GM12878 (cell line): ENCODE data around the gene CCT4. TPM values are rescaled to one million over a fixed set of nuclear protein-coding genes. Genes with fewer than 3 reads are reported as not detected.

Experiments
- ATAC-seq: fragments of 200-7000 bp; cut with Tn5 transposase; 3 replicates; pipeline ENCODE4 v1.9.1; 2020; ENCODE audit warnings: mild to moderate bottlenecking, moderate library complexity
- BruUV-seq: library from RNA; stranded (reverse); fragments of 400-500 nt; replicated peaks from 2 replicates; lab custom pipeline; 2021; lab: Mats Ljungman, UMichigan
- CTCF ChIA-PET: fragments of 300-600 bp; sonication (Branson Sonifier 250); formaldehyde crosslinking; extraction: SDS; loops from one replicate; lab custom pipeline; 2021; ENCODE audit warnings: inconsistent platforms; lab: Yijun Ruan, JAX
- POLR2A ChIA-PET: fragments of 350-600 bp; formaldehyde crosslinking; extraction: SDS; loops from one replicate; lab custom pipeline; 2021; ENCODE audit warnings: inconsistent platforms; lab: Charles Lee
- RAD21 ChIA-PET: fragments of 300-600 bp; sonication (Branson Sonifier 250); formaldehyde crosslinking; loops from one replicate; lab custom pipeline; 2023; ENCODE audit warnings: antibody characterized with exemption; ENCODE audit not compliant: unreplicated experiment; lab: Charles Lee
- SMC1A ChIA-PET: fragments of 300-600 bp; sonication (Branson Sonifier 250); formaldehyde crosslinking; loops from one replicate; lab custom pipeline; 2023; ENCODE audit not compliant: unreplicated experiment, uncharacterized antibody; lab: Charles Lee
- DNase-seq: peaks from one replicate; pipeline ENCODE4 v3.0.0-alpha.2; 2011; ENCODE audit warnings: low read depth, low spot score
- FAIRE-seq: peaks from 3 replicates; lab custom pipeline; 2011; peaks lifted over from hg19 to GRCh38; lab: Jason Lieb, UNC
- H2AFZ ChIP-seq: 2 replicates; pipeline ENCODE4 v1.6.0; 2011; ENCODE audit warnings: low read depth, low read length, control low read depth; ENCODE audit not compliant: control insufficient read depth
- H3K27ac ChIP-seq: 2 replicates; pipeline ENCODE4 v1.5.1; 2011; ENCODE audit warnings: control low read depth; ENCODE audit not compliant: control insufficient read depth, insufficient read depth
- H3K27me3 ChIP-seq, 2 experiments: replicated peaks in 1 of 2; 2 replicates each; pipeline versions ENCODE4 v1.6.0 to v1.6.1; 2011; ENCODE audit warnings: low read length in 1 of 2; ENCODE audit not compliant: control insufficient read depth in 2 of 2, insufficient read depth in 2 of 2
- H3K36me3 ChIP-seq, 2 experiments: 2 replicates each; pipeline ENCODE4 v1.5.1; 2011; ENCODE audit warnings: low read length in 1 of 2; ENCODE audit not compliant: control insufficient read depth in 2 of 2, insufficient read depth in 2 of 2
- H3K4me1 ChIP-seq: 2 replicates; pipeline ENCODE4 v1.6.1; 2011; ENCODE audit warnings: mild to moderate bottlenecking, low read length, moderate library complexity, mixed read lengths; ENCODE audit not compliant: control insufficient read depth, insufficient read depth
- H3K4me2 ChIP-seq: 2 replicates; pipeline ENCODE4 v1.6.0; 2011; ENCODE audit warnings: control low read depth; ENCODE audit not compliant: control insufficient read depth, insufficient read depth
- H3K4me3 ChIP-seq: fragments of 200-600 bp; sonication (generic); 2 replicates; pipeline ENCODE4 v1.5.1; 2016
- H3K79me2 ChIP-seq: 2 replicates; pipeline ENCODE4 v1.6.0; 2011; ENCODE audit warnings: low read length; ENCODE audit not compliant: control insufficient read depth, insufficient read depth
- H3K9ac ChIP-seq: 2 replicates; pipeline ENCODE4 v1.8.0; 2011; ENCODE audit warnings: low read length, control low read depth, mixed read lengths; ENCODE audit not compliant: control insufficient read depth, insufficient read depth
- H3K9me3 ChIP-seq: replicated peaks from 3 replicates; pipeline ENCODE4 v1.5.1; 2011; ENCODE audit warnings: mild to moderate bottlenecking, low read length; ENCODE audit not compliant: control insufficient read depth, insufficient read depth
- H4K20me1 ChIP-seq: 2 replicates; pipeline ENCODE4 v1.6.0; 2011; ENCODE audit not compliant: control insufficient read depth, insufficient read depth
- CBFB ChIP-seq: IDR thresholded peaks from 2 replicates; pipeline ENCODE4 v1.6.1; 2016; ENCODE audit warnings: antibody characterized with exemption, low read depth
- EGR1 ChIP-seq, 2 experiments: IDR thresholded peaks; 1 replicate in 1 of 2; 2 replicates in 1 of 2; pipeline ENCODE4 v1.6.1; 2011 to 2012; ENCODE audit warnings: low read depth in 2 of 2, low read length in 2 of 2, borderline replicate concordance in 1 of 2, mild to moderate bottlenecking in 1 of 2, moderate library complexity in 1 of 2
- FOXM1 ChIP-seq: IDR thresholded peaks from 2 replicates; pipeline ENCODE4 v1.6.1; 2012; ENCODE audit warnings: low read depth, mild to moderate bottlenecking, inconsistent platforms, low read length, moderate library complexity
- MEF2B ChIP-seq: fragments of 450-650 bp; IDR thresholded peaks from 2 replicates; pipeline ENCODE4 v1.6.1; 2018; ENCODE audit warnings: mild to moderate bottlenecking, moderate library complexity; ENCODE audit not compliant: partially characterized antibody, poor library complexity, severe bottlenecking
- RELA ChIP-seq: fragments of 450-650 bp; IDR thresholded peaks from 2 replicates; pipeline ENCODE4 v1.8.0; 2014; ENCODE audit warnings: borderline replicate concordance; ENCODE audit not compliant: partially characterized antibody
- SMAD5 ChIP-seq: IDR thresholded peaks from 2 replicates; pipeline ENCODE4 v1.6.1; 2016; ENCODE audit warnings: antibody characterized with exemption, low read depth
- SRF ChIP-seq, 2 experiments: IDR thresholded peaks; 2 replicates each; pipeline ENCODE4 v1.6.1; 2011; ENCODE audit warnings: low read depth in 2 of 2, low read length in 2 of 2, mild to moderate bottlenecking in 1 of 2, moderate library complexity in 1 of 2
- STAT3 ChIP-seq: IDR thresholded peaks from 2 replicates; pipeline ENCODE4 v1.6.1; 2011; ENCODE audit warnings: low read depth, low read length, improper control_type of control experiment
- TCF7 ChIP-seq: IDR thresholded peaks from 2 replicates; pipeline ENCODE4 v1.6.1; 2014; ENCODE audit warnings: antibody characterized with exemption, borderline replicate concordance
- WRNIP1 ChIP-seq: IDR thresholded peaks from 2 replicates; pipeline ENCODE4 v1.6.1; 2011; ENCODE audit warnings: low read depth, low read length, improper control_type of control experiment, borderline replicate concordance
- ZNF207 ChIP-seq: fragments of 450-650 bp; IDR thresholded peaks from 2 replicates; pipeline ENCODE4 v1.6.1; 2014; ENCODE audit warnings: antibody characterized with exemption, mild to moderate bottlenecking, borderline replicate concordance
- ZNF24 ChIP-seq: fragments of 450-650 bp; IDR thresholded peaks from 2 replicates; pipeline ENCODE4 v1.6.1; 2017; ENCODE audit warnings: antibody characterized with exemption, mild to moderate bottlenecking
- ZNF384 ChIP-seq: IDR thresholded peaks from 2 replicates; pipeline ENCODE4 v1.6.1; 2012; ENCODE audit warnings: low read depth, mild to moderate bottlenecking, low read length, improper control_type of control experiment, borderline replicate concordance
- ZNF622 ChIP-seq: fragments of 450-650 bp; IDR thresholded peaks from 2 replicates; pipeline ENCODE4 v1.6.1; 2017; ENCODE audit warnings: mild to moderate bottlenecking, inconsistent platforms
- WGBS: methylation state at CpG from one replicate; pipeline ENCODE4 v1.1.6; 2016; ENCODE audit warnings: low lambda C conversion rate; ENCODE audit not compliant: insufficient replicate concordance, insufficient coverage; ENCODE audit errors: missing lambda C conversion rate; 5-methylcytosine and 5-hydroxymethylcytosine counted together
- in situ Hi-C: fragments of 300-500 bp; cut with MboI; formaldehyde crosslinking; loops from 9 replicates; pipeline ENCODE4 v1.14.3; 2018; ENCODE audit warnings: mixed read lengths
- intact Hi-C: fragments of 100-400 bp; cut with micrococcal nuclease; formaldehyde crosslinking; loops from one replicate; pipeline ENCODE4 v1.14.2; 2022; ENCODE audit not compliant: unreplicated experiment
- polyA plus RNA-seq, 11 experiments: library from polyadenylated mRNA; depleted of rRNA in 4 of 11; unstranded in 6 of 11; stranded (reverse) in 5 of 11; fragments of >200 nt; fragmentation: Nextera tagmentation in 4 of 11; fragmentation: Illumina TruSeq in 1 of 11; extraction: Ambion mirVana in 4 of 11; extraction: Trizol in 1 of 11; gene quantifications; 1 replicate in 1 of 11; 2 replicates in 10 of 11; pipeline versions ENCODE4 v1.2.1 to v1.2.3, GENCODE V29; 2011 to 2016; ENCODE audit warnings: inconsistent platforms in 2 of 11, missing spikeins in 2 of 11, low read depth in 1 of 11
- total RNA-seq, 4 experiments: library from RNA; depleted of rRNA in 3 of 4; stranded (reverse); fragments of >200 nt in 3 of 4; fragmentation: Illumina TruSeq in 1 of 4; extraction: Trizol in 1 of 4; gene quantifications; 2 replicates each; pipeline versions ENCODE4 v1.2.1 to v1.2.3, GENCODE V29; 2013 to 2021
- TF ChIP-seq, protein P1 (sequence below): fragments of 450-650 bp; IDR thresholded peaks from 2 replicates; pipeline ENCODE4 v1.6.1; 2017; ENCODE audit warnings: mild to moderate bottlenecking, moderate library complexity
- TF ChIP-seq, protein P2 (sequence below): IDR thresholded peaks from 2 replicates; pipeline ENCODE4 v1.6.1; 2012; ENCODE audit warnings: mild to moderate bottlenecking, low read depth, low read length

The CCT4 gene
- total and polyA plus RNA-seq, 10 of the 15 experiments (the other 5 are each of a cell fraction or from before 2014, with no cell fraction given), result 76.6 to 320 (median 211) TPM

DNA sequence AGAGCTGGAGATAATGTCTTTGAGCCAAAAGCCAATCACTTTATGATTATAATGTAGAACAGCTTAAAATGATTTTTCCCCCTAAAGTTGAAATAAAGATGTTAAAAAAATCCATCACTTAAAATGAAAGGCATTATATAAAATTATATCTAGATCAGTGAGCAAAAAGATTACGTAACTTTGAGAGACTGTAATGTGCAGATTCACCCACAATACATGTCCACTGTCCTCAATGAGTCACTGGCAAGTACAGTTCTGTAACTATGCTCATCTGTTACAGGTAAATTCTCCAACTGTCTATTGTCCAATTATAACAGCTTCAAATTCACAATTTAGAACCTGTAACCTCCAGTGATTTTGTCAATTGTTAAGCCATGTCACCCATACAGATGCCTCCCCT is 53.6 kb downstream of the CCT4 start (continued):
- TF ChIP-seq WRNIP1 (no peak), EGR1 (IDR thresholded peaks at IDR 0.05; ENCODE audit: borderline replicate concordance in 1 of 2, low read depth in 2 of 2, low read length in 2 of 2) (no peak), RELA (no peak), FOXM1 (no peak), ZNF622 (no peak), SRF (IDR thresholded peaks at IDR 0.05; ENCODE audit: low read depth in 2 of 2, low read length in 2 of 2) (no peak)

DNA sequence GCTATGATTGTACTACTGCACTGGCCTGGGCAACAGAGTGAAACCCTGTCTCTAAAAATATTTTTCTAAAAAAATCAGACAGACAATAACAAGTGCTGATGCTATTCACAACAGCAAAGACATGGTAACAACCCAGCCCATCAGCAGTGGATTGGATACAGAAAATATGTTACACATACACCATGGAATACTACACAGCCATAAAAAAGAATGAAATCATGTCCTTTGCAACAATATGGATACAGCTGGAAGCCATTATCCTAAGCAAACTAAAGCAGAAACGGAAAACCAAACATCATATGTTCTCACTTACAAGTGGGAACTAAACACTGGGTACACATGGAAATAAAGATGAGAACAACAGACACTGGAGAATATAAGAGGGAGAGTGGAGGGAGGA is 54.5 kb downstream of the CCT4 start:
- no peak for ATAC-seq
- RAD21 ChIA-PET, result no interaction called here
- FAIRE-seq, result no peak

More for the DNA sequence above, 54.5 kb downstream of the CCT4 start:
- H3K4me3 ChIP-seq, result no peak overlapping the region
- CTCF ChIA-PET, result interaction anchor here (1.7 kb wide), 1 partner anchor 19 kb away, joined by 3 read pairs; no protein-coding TSS in a partner anchor
- H4K20me1 ChIP-seq, result no peaks in the 10 kb centered on the region
- H3K27me3 ChIP-seq, result no peaks in the 10 kb centered on the region
- H2AFZ ChIP-seq, result no peak overlapping the region
- no peak overlapping the region for H3K9ac ChIP-seq
- H3K27ac ChIP-seq, result no peak overlapping the region
- no peaks in the 10 kb centered on the region for H3K9me3 ChIP-seq
- no peak overlapping the region for H3K4me2 ChIP-seq
- POLR2A ChIA-PET, result no interaction called here
- no TSS peak for BruUV-seq
- intact Hi-C loops (no loop called here), in situ Hi-C loops (no loop called here)
- no peaks in the 10 kb centered on the region for H3K79me2 ChIP-seq
- DNase-seq, result no peak
- SMC1A ChIA-PET, result interaction anchor here (0.6 to 1.0 kb wide), 2 partner anchors 295 to 519 kb away, joined by 3 to 6 read pairs; partner anchors contain the start of gene XPO1
- WGBS, result 93% methylated on average over 1 of the region's 1 CpG
- H3K4me1 ChIP-seq, result no peaks in the 10 kb centered on the region
- no peaks in the 10 kb centered on the region; a peak in 1 of 4 replicates for H3K36me3 ChIP-seq
- TF ChIP-seq CBFB, result no peak
- TF ChIP-seq, protein P1, sequence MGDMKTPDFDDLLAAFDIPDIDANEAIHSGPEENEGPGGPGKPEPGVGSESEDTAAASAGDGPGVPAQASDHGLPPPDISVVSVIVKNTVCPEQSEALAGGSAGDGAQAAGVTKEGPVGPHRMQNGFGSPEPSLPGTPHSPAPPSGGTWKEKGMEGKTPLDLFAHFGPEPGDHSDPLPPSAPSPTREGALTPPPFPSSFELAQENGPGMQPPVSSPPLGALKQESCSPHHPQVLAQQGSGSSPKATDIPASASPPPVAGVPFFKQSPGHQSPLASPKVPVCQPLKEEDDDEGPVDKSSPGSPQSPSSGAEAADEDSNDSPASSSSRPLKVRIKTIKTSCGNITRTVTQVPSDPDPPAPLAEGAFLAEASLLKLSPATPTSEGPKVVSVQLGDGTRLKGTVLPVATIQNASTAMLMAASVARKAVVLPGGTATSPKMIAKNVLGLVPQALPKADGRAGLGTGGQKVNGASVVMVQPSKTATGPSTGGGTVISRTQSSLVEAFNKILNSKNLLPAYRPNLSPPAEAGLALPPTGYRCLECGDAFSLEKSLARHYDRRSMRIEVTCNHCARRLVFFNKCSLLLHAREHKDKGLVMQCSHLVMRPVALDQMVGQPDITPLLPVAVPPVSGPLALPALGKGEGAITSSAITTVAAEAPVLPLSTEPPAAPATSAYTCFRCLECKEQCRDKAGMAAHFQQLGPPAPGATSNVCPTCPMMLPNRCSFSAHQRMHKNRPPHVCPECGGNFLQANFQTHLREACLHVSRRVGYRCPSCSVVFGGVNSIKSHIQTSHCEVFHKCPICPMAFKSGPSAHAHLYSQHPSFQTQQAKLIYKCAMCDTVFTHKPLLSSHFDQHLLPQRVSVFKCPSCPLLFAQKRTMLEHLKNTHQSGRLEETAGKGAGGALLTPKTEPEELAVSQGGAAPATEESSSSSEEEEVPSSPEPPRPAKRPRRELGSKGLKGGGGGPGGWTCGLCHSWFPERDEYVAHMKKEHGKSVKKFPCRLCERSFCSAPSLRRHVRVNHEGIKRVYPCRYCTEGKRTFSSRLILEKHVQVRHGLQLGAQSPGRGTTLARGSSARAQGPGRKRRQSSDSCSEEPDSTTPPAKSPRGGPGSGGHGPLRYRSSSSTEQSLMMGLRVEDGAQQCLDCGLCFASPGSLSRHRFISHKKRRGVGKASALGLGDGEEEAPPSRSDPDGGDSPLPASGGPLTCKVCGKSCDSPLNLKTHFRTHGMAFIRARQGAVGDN, result no peak
- no peak for TF ChIP-seq SMAD5
- no peak for TF ChIP-seq ZNF24
- no peak for TF ChIP-seq ZNF384
- no peak for TF ChIP-seq ZNF207
- TF ChIP-seq TCF7, result no peak
- TF ChIP-seq, protein P2, sequence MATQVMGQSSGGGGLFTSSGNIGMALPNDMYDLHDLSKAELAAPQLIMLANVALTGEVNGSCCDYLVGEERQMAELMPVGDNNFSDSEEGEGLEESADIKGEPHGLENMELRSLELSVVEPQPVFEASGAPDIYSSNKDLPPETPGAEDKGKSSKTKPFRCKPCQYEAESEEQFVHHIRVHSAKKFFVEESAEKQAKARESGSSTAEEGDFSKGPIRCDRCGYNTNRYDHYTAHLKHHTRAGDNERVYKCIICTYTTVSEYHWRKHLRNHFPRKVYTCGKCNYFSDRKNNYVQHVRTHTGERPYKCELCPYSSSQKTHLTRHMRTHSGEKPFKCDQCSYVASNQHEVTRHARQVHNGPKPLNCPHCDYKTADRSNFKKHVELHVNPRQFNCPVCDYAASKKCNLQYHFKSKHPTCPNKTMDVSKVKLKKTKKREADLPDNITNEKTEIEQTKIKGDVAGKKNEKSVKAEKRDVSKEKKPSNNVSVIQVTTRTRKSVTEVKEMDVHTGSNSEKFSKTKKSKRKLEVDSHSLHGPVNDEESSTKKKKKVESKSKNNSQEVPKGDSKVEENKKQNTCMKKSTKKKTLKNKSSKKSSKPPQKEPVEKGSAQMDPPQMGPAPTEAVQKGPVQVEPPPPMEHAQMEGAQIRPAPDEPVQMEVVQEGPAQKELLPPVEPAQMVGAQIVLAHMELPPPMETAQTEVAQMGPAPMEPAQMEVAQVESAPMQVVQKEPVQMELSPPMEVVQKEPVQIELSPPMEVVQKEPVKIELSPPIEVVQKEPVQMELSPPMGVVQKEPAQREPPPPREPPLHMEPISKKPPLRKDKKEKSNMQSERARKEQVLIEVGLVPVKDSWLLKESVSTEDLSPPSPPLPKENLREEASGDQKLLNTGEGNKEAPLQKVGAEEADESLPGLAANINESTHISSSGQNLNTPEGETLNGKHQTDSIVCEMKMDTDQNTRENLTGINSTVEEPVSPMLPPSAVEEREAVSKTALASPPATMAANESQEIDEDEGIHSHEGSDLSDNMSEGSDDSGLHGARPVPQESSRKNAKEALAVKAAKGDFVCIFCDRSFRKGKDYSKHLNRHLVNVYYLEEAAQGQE, result no peak
- TF ChIP-seq SRF (IDR thresholded peaks at IDR 0.05; ENCODE audit: low read depth in 2 of 2, low read length in 2 of 2), result no peak
- no peak for TF ChIP-seq STAT3
- TF ChIP-seq MEF2B, result no peak
- TF ChIP-seq RELA, result no peak
